CD8-positive, alpha-beta memory T cell (primary cell): ENCODE measurements around the gene TUBGCP5. TPM values are rescaled to one million over a fixed set of nuclear protein-coding genes. Genes with fewer than 3 reads are reported as not detected.

Experiments
- CTCF ChIA-PET: fragments of 350-600 bp; sonication (Branson Sonifier 250); formaldehyde crosslinking; loops from one replicate; lab custom pipeline; 2021; ENCODE audit warnings: antibody characterized with exemption; lab: Charles Lee
- POLR2A ChIA-PET: fragments of 350-600 bp; sonication (Branson Sonifier 250); formaldehyde crosslinking; loops from one replicate; lab custom pipeline; 2021; ENCODE audit warnings: antibody characterized with exemption; lab: Charles Lee
- DNase-seq, 5 donors: peaks; one replicate each; pipeline versions ENCODE4 v3.0.0 to v3.0.0-alpha.2; 2020 to 2022; ENCODE audit warnings: mixed read lengths in 1 of 5
- H3K27ac ChIP-seq: one replicate; pipeline ENCODE4 v1.7.0; 2013; ENCODE audit warnings: low read depth, mild to moderate bottlenecking, low read length, moderate library complexity
- H3K27me3 ChIP-seq: 2 replicates; pipeline ENCODE4 v1.7.0; 2013; ENCODE audit warnings: low read length, mild to moderate bottlenecking; ENCODE audit not compliant: insufficient read depth, poor library complexity, severe bottlenecking
- H3K36me3 ChIP-seq: 2 replicates; pipeline ENCODE4 v1.7.0; 2013; ENCODE audit warnings: mild to moderate bottlenecking, low read length, moderate library complexity; ENCODE audit not compliant: insufficient read depth
- H3K4me1 ChIP-seq: 2 replicates; pipeline ENCODE4 v1.7.0; 2013; ENCODE audit warnings: mild to moderate bottlenecking, low read length, moderate library complexity; ENCODE audit not compliant: insufficient read depth
- H3K4me3 ChIP-seq: 2 replicates; pipeline ENCODE4 v1.7.0; 2013; ENCODE audit warnings: mild to moderate bottlenecking, low read length
- H3K9me3 ChIP-seq: 2 replicates; pipeline ENCODE4 v1.7.0; 2013; ENCODE audit warnings: mild to moderate bottlenecking, low read length
- H3K27ac Mint-ChIP-seq, 8 donors: one replicate each; pipeline ENCODE4 v1.8.0; 2020 to 2021; ENCODE audit warnings: mixed read lengths in 8 of 8, mild to moderate bottlenecking in 6 of 8, inconsistent platforms in 3 of 8, moderate library complexity in 3 of 8
- H3K27me3 Mint-ChIP-seq, 2 donors: one replicate each; pipeline ENCODE4 v1.8.0; 2020 to 2021; ENCODE audit warnings: mixed read lengths in 2 of 2, mild to moderate bottlenecking in 1 of 2, moderate library complexity in 1 of 2
- H3K36me3 Mint-ChIP-seq, 3 donors: one replicate each; pipeline ENCODE4 v1.8.0; 2020 to 2021; ENCODE audit warnings: mixed read lengths in 3 of 3, inconsistent platforms in 1 of 3, mild to moderate bottlenecking in 1 of 3
- H3K4me1 Mint-ChIP-seq, 3 donors: one replicate each; pipeline ENCODE4 v1.8.0; 2020 to 2021; ENCODE audit warnings: mixed read lengths in 3 of 3, inconsistent platforms in 1 of 3, mild to moderate bottlenecking in 1 of 3
- H3K4me3 Mint-ChIP-seq, 7 donors: one replicate each; pipeline ENCODE4 v1.8.0; 2020 to 2021; ENCODE audit warnings: mixed read lengths in 7 of 7, mild to moderate bottlenecking in 6 of 7, moderate library complexity in 4 of 7, inconsistent platforms in 2 of 7
- H3K9me3 Mint-ChIP-seq, 5 donors: one replicate each; pipeline ENCODE4 v1.8.0; 2020 to 2022; ENCODE audit warnings: mixed read lengths in 5 of 5, mild to moderate bottlenecking in 3 of 5, moderate library complexity in 2 of 5, inconsistent platforms in 1 of 5
- polyA plus RNA-seq: library from polyadenylated mRNA; unstranded; fragments of 300-500 nt; fragmentation: Illumina TruSeq; gene quantifications from one replicate; pipeline ENCODE4 v1.2.3, GENCODE V29; 2021
- total RNA-seq, 2 experiments: library from RNA; stranded (reverse); gene quantifications; one replicate each; pipeline ENCODE4 v1.2.3, GENCODE V29; 2021

Gene TUBGCP5
- total and polyA plus RNA-seq, 3 experiments from 2014 or later = 4.4 to 20.0 (median 17.2) TPM

DNA sequence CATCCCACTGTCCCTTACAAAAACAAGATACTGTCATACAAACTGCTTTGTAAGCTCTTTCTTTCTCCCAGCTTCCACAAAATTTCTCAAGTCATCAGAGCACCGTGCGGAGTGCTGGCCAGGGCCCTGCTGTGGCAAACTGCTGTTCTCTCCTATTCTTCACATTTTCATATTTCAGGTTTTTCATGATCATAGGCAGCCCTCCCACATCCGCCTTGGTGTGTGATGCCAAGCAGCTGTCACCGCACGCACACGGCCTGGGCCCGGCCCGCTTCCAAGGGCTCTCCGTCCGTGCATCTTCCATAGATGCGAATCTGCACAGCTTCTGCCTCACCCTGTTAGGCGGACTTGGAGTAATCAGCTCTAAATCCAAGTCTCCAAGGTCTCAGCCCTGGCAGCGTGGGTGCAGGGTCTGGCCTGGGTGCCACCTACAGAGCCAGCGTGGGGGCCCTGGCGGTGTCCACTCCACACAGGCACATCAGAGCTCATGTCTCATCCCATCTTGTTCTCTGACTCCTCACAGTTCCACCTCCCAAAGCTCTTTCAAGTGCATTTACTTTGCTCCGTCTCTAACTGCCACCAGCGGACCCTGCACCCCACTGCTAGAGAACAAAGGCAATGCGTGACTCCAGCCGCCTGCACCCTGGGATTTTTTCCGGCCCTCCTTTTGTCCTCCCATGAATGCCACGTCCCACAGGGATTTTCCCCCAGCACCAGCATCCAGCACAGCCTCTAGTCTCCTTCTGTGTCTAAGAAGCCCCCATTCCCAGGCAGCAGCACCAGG is 86.4 kb downstream of the TUBGCP5 start:
- Histone ChIP-seq H3K4me1 (no peaks in the 10 kb centered on the region), H3K9me3 (no peaks in the 10 kb centered on the region), H3K36me3 (no peaks in the 10 kb centered on the region), H3K27me3 (no peaks in the 10 kb centered on the region), H3K4me3 (no peak overlapping the region), H3K27ac (no peak overlapping the region)
- no peak for DNase-seq
- H3K27ac Mint-ChIP-seq = peak overlapping the region in 1 of 8 donors; percentile 61
- ChIA-PET POLR2A (no interaction called here), CTCF (no interaction called here)
- peaks cover 0 to 5% of the 10 kb centered on the region in 2 donors for H3K27me3 Mint-ChIP-seq
- no peaks in the 10 kb centered on the region for H3K9me3 Mint-ChIP-seq
- no peak overlapping the region for H3K4me3 Mint-ChIP-seq
- no peaks in the 10 kb centered on the region for H3K36me3 Mint-ChIP-seq
- peaks cover 9 to 14% (median 11%) of the 10 kb centered on the region in 3 donors for H3K4me1 Mint-ChIP-seq

DNA sequence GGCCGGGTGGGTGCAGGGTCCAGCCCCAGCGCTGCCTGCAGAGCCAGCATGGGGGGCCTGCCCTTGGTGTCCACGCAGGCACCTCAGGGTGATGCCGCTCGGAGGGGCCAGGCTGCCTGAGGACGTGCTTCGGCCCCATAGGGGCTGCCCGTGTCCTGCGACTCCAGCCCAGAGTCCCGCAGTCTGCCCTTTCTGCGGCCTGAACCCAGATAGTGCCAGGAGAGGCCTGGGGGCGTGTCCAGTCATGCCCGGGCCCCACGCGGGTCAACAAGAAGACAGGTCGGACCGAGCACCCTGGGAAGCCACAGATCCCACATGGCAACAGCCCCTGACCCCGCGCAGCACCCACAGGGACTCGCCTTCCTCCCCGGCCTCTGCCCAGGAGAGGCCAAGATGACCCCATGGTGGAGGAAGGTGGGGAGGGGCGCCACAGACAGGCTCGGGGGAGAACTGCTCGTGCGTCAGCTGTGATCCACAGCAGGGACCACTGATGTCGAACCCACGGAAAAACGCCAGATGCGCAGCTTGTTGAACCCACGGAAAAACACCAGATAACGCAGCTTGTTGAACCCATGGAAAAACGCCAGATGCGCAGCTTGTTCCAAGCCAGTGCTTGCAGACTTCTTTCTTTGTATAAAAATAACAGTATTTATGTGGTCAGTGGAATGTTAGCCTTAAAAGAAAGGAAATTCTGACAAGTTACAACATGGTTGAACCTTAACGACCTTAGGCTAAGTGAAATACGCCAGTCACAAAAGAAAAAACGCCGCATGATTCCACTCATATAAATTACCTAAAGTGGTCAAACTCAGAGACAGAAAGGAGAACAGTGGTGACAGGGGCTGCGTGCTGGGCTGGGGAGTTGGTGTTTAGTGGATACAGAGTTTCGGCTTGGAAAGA is 87.7 kb downstream of the TUBGCP5 start:
- Mint-ChIP-seq H3K9me3 (no peaks in the 10 kb centered on the region), H3K27me3 (peaks cover 3 to 5% of the 10 kb centered on the region in 2 donors), H3K27ac (no peak overlapping the region), H3K4me1 (peaks cover 9 to 14% (median 11%) of the 10 kb centered on the region in 3 donors), H3K4me3 (no peak overlapping the region), H3K36me3 (no peaks in the 10 kb centered on the region)
- Histone ChIP-seq H3K4me3 (no peak overlapping the region), H3K9me3 (no peaks in the 10 kb centered on the region), H3K36me3 (no peaks in the 10 kb centered on the region), H3K27me3 (no peaks in the 10 kb centered on the region), H3K4me1 (no peaks in the 10 kb centered on the region), H3K27ac (no peak overlapping the region)
- POLR2A ChIA-PET = no interaction called here
- CTCF ChIA-PET = no interaction called here
- no peak for DNase-seq

DNA sequence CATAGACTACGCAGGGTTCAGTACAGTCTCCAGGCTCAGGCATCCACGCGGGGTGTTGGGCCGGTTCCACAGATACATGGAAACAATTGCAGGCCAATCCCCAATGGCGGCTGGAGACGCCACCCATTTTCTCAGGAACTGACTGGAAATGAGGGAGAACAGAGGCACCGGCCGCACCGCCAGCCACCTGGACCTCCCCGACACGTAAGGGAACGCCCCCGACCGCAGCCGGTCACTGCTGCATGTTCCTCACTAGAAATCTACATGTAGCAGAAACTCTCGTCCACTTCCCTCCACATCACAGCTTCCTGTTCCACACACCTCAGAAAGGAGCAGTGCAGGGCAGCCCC is 88.4 kb downstream of the TUBGCP5 start:
- peaks cover 3 to 5% of the 10 kb centered on the region in 2 donors for H3K27me3 Mint-ChIP-seq
- Histone ChIP-seq H3K4me3 (no peak overlapping the region), H3K27ac (no peak overlapping the region), H3K9me3 (no peaks in the 10 kb centered on the region), H3K4me1 (no peaks in the 10 kb centered on the region), H3K27me3 (no peaks in the 10 kb centered on the region), H3K36me3 (no peaks in the 10 kb centered on the region)
- no peak for DNase-seq
- H3K36me3 Mint-ChIP-seq = peaks cover 0 to 1% (median 0%) of the 10 kb centered on the region in 3 donors
- no peaks in the 10 kb centered on the region for H3K9me3 Mint-ChIP-seq
- POLR2A ChIA-PET = no interaction called here
- no peak overlapping the region for H3K4me3 Mint-ChIP-seq
- CTCF ChIA-PET = no interaction called here
- H3K27ac Mint-ChIP-seq = no peak overlapping the region
- H3K4me1 Mint-ChIP-seq = peaks cover 9 to 14% (median 11%) of the 10 kb centered on the region in 3 donors

DNA sequence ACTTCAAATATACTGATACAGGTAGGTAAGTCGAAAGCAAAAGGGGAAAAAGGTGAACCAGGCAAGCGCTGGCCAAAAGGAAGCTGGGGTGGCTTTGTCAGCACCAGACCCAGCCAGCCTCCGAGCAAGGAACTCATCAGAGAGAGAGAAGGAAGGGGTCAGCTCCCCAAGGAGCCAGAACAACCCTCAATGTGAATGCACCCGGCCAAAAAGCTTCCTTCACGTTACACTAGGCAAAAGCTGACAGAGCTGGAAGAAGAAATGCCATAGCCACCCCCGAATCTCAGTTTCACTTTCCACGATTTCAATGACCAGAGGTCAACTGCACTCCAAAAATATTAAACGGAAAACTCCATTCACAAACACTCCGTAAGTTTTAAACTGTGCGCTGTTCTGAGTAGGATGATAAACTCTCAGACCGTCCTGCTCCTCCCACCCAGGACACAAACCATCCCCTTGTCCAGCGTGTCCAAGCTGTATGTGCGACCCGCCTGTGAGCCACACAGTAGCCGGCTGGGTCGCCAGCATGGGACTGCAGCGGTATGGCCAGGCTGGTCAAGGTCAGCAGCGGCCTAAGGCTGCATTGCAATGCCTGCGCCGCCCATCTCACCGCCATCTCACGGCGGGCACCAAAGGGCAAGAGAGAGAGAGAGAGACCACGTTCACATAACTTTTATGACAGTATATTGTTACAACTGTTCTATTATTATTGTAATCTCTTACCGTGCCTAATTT is 88.9 kb downstream of the TUBGCP5 start:
- peak overlapping the region in 1 of 7 donors; percentile 11 for H3K4me3 Mint-ChIP-seq
- DNase-seq = no peak
- no peak overlapping the region for H3K27ac ChIP-seq
- ChIA-PET POLR2A (no interaction called here), CTCF (no interaction called here)
- no peaks in the 10 kb centered on the region for H3K9me3 ChIP-seq
- no peaks in the 10 kb centered on the region for H3K27me3 ChIP-seq
- no peaks in the 10 kb centered on the region for H3K36me3 ChIP-seq
- peak overlapping the region in 1 of 8 donors; percentile 12 for H3K27ac Mint-ChIP-seq
- H3K9me3 Mint-ChIP-seq = no peaks in the 10 kb centered on the region
- H3K4me3 ChIP-seq = no peak overlapping the region
- peaks cover 0 to 1% (median 0%) of the 10 kb centered on the region in 3 donors for H3K36me3 Mint-ChIP-seq
- H3K4me1 Mint-ChIP-seq = peaks cover 9 to 14% (median 11%) of the 10 kb centered on the region in 3 donors
- H3K4me1 ChIP-seq = no peaks in the 10 kb centered on the region
- peaks cover 3 to 6% of the 10 kb centered on the region in 2 donors for H3K27me3 Mint-ChIP-seq

Other genes with a start within 250 kb of the TUBGCP5 start
- 100 to 1,000 TPM; 102 to 112 TPM for gene NIPA2, start 200.9 kb downstream of the TUBGCP5 start, total RNA-seq
- 55.4 TPM for gene NIPA2, start 200.9 kb downstream of the TUBGCP5 start, polyA plus RNA-seq
- 10 to 100 TPM; 24.0 to 27.3 TPM for gene CYFIP1, start 59.2 kb downstream of the TUBGCP5 start, total RNA-seq
- 4.8 TPM for gene CYFIP1, start 59.2 kb downstream of the TUBGCP5 start, polyA plus RNA-seq
- not detected for gene GOLGA6L1, start 97.3 kb upstream of the TUBGCP5 start, total RNA-seq
- not detected for gene GOLGA6L1, start 97.3 kb upstream of the TUBGCP5 start, polyA plus RNA-seq